Medulla oblongata (tissue), 1 donor: ENCODE measurements around the gene DPP9.
A peak's percentile ranks its signal among the peaks of the same experiment; 100 is the strongest.

Source experiments
- DNase-seq: peaks from one replicate; pipeline ENCODE4 v3.0.0-alpha.2; 2015; ENCODE audit errors: extremely low spot score

DPP9 gene

DNA sequence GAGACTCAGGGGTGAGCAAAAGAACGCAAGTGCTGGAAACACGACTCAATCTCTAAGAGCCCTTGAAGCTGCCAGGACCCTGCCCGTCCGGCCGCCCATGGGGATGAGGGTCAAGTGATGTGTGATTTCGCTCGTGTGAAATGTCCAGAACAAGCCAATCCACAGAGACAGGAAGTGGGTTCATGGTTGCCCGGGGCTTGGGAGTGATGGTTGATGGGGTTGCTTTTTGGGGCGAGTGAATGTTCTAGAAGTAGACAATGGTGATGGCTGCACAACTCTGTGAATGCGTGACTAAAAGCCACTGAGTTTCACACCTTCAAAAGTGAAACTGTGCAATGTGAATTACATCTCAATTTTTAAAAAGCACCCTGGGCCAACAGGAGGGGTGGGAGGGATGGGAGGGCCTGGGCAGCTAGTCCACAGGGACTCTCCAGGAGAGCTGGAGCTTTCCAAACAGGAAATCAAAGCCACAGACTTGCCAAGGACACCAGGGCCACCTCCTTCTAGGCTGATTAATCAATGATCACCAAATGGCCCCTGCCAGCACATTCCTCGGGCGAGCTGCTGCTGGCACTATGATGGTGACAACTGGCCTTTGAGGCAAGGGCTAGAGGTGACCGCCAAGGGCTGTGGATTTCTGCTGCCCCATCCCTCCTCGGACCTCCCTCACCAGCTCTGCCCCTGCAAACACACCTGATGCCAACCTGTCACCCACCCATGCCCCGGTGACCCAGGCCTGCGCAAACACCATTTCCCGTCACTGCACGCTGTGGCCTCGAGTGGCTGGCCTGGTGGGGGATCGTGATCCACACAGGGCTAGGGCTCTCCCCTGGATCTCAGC lies 14.0 kb downstream of the DPP9 start:
- DNase-seq: no peak

DNA sequence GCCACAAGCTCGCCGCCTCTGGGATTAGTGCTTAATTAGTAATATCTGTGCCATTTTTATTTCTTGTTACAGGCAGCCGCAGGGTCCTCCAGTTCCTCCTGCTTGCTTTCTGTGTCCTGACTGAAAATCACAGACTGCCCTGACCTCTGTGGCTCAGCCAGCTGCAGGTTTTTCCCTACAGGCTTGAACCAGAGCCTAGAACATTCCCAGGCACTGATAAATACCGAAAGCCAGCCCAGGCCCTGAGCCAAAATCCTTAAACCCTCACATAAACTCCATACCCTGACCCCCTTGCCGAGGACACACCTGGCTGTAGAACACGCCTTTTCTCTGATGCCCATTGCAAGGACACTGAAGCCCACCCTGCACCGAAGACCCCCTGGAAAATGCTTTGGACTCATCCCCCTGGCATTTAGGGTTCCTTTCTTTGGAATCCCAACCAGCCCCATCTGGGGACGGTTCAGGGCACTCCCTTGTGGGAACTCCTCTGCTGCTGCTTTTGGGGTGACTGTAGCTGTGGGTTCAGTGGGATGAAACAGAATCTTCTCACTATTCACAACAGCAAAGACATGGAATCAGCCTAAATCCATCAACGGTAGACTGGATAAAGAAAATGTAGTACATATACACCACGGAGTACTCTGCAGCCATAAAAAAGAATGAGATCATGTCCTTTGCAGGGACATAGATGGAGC lies 15.5 kb downstream of the DPP9 start:
- DNase-seq: no peak

DNA sequence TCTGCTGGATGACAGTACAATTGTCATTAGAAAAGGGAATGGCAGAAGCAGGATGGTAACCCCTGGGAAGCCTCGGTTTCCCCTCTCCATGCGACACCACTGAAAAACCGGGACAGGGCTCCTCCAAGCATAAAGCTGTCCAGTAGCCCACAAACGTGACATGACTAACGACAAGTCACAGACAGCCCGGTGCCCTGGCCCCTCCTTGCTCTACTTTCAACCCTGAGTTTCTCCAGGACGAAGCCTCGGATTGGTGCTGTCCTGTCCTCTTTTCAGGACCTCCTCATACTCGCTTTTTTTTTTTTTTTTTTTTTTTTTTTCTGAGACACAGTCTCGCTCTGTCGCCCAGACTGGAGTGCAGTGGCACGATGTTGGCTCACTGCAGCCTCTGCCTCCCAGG lies 16.3 kb downstream of the DPP9 start:
- no peak for DNase-seq

DNA sequence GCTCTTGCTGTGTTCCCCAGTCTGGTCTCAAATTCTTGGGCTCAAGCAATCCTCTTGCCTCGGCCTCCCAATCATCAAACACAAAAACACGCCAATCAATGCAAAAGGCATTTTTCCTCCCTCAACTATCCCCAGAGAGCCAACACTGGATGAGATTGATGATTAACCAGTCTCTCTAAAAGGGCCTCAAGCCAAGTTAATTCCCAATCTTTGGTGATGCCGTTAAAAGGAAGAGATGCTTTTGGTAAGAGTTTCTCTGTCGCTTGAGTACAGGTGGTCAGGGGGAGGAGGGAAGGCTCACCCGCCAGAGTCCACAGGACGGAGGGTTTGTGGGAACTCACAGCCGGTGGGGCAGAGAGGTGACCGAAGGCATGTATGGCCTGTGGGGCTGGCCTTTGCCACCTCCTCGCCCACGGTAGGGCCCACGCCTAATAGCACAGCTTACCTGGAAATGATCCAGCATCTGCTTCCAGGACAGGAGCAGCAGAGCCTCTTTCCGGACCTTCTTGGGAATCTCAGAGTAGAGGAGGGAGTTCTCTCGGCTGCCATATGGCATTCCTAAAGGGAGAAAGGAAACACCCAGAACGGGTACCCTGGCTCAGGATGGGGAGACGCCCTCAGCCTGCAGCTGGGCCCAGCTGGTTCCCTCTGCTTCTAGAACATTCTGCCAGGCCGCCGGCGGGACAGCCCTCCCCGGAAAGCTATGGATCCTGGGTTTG lies 18.1 kb downstream of the DPP9 start:
- DNase-seq: no peak

DNA sequence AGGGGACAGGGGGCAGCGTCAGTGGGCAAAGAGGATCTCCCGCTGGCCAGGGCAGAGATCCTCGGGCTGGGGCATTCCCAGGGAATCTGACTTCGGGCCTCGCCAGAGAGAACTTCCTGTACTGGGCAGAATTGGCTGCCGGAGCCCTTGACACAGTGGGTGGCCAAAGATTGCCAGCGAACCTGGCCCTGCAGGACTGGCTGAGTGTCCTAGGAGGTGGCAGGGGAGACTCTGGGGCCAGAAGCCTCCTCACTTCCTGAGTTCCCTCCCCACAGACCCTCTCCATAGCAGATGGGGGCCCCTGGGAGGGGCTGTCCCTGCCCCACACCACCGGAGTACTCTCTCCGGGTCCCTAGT lies 19.3 kb downstream of the DPP9 start:
- DNase-seq: no peak

DNA sequence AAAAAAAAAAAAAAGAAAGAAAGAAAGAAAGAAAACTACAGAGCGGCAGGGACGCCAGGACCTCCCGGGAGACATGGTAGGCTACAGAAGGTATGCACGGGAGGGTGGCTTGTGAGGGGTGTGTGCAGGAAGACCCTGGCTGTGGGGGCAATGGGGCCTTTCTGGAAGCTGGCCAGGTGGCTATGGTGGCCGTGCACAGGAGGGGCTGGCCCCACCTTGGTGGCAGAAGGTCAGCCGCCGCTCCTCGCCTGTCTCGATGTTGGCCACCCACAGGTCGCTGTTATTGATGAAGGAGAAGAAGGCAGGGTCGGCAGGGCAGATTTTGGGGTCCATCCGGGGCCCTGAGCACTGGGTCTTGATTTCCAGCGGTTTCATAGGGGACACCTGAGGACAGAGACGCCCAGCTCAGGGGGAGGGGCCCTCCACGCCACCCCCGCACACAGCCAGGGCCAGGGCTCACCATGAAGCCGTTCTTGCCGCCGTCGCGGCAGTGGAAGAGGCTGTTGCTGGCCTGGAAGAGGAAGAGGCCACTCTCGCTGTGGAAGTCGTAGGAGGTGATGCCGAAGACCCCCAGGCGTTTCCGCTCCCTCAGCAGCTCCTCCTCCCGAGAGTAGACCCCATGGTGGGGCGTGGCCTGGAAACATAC lies 19.8 kb downstream of the DPP9 start:
- DNase-seq: no peak

DNA sequence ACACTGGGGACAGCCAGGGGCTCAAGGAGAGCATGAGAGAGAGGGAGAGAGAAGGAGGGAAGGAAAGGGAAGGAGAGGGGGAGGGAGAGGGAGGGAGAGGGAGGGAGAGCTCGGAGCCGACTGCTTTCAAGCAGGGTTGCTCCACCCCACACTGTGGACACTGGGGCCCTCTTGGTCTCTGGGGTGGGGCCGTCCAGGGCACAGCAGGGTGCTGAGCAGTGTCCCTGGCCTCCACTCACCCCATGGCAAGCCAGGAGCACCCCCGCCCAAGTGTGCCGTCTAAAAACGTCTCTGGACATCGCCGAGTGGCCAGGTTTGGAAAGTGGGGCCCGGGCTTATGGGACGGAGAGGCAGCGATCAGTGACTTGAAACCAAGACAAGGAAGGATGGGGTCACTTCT lies 20.9 kb downstream of the DPP9 start:
- no peak for DNase-seq

DNA sequence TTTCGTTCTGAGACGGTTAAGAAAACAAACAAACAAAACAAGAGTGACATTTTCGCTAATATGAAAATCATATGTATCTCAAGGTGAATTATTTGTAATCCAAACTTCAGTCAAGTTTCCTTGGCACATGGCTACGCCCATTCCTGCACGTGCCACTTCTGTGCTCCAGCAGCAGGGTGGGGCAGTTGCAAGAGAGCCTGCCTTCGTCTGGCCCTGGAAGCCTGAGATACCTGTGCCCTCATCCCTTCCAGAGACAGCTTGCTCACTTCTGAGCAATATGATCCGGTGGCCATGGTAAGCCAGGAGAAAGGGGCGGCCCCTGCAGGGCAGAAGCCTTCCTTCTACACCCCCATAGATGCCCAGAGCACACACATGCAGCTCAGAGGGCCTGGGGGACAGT lies 22.1 kb downstream of the DPP9 start:
- no peak for DNase-seq

DNA sequence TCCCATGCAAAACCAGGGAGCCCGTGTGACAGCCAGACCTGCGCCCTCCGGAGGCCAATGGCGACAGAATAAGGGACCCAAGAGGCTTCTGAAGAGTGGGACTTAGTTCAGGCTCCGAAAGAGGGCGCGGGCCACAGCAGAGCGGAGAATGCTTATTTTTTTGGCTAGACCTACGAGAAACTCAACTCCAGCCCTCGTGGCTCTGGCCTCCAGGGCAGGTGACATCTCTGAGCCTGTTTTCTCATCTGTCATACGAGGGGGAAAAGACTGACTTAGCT lies 23.0 kb downstream of the DPP9 start:
- no peak for DNase-seq

DNA sequence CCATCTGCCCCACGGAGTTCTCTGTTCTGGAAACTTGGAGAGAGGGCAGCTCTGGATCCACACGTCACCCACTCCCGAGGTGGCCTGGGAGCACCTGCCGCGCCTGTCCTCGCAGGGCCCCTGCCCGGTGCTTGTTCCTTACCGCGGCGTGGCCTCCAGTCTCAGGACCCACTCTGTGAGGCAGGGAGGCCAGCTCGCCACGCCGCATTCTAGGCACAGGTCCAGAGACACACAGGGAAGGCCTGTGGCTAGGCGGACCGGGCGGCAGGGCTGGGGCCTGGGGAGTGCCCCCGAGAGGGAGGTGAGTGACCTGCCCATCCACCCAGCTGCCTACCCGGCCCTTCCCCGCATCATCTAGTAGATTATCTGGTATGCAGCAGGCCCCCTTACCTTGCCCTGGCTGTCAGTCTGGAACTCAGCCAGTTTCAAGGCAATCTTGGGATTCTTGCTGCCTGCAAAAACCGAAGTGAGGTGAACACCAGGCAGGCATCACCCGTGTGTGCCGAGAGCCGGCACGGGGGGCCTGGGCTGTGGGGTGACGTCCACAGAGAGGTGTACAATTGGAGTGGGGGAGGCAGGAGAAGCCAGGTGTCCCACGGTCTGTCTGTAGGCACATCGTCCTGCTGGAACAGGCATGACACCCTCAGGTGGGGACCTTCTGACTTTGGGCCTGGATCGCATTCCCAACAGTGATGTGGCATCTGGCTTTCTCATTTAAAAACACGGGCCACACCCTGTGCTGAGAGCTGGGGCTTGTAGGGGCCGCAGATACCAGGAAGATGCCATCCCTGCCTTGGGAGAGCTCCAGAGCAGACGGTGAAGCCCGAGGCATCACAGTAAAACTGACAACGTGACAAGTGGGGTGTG lies 23.6 kb downstream of the DPP9 start:
- no peak for DNase-seq

DNA sequence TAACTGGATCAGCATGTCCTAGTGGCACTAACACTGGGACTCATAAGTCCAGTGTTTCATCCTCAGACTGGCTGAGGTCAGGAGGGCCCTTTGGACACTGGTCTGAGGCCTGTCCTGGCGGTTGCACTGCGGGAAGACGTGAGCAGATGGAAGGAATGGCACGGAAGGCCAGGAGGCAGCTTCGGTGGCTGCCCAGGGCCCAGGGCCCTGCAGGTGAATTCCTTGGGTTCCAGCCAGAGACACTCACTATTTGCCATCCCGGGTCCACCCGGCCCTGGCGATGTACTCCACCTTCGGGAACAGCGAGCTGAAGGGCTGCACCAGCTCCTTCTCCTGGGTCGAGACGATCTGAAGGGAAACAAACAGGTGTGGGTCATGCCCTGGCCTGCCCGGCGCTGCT lies 26.3 kb downstream of the DPP9 start:
- no peak for DNase-seq

DNA sequence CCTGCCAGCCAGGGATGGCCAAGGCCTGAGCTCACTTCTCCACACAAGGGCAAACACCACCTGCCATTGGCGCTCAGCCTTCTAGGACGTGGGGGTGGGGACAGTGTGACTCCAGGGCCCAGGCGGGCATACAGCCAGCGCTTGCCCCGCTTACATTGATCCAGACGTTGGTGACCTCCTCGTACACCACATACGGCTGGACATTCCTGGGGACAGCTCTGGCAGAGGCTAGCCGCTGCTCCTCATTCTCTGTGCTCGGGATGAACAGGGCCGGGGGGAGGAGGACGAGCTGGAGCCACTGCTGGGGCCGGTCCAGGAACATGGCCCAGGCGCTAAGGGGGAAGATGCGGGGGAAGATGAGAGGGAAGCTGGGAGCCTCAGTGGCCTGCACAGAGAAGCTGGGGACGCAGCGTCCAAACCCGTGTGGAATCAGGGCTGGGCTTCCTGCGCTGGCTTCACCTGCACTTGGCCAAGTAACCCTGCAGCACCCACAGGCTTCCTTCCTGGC lies 28.4 kb downstream of the DPP9 start:
- DNase-seq: peak; percentile 60

DNA sequence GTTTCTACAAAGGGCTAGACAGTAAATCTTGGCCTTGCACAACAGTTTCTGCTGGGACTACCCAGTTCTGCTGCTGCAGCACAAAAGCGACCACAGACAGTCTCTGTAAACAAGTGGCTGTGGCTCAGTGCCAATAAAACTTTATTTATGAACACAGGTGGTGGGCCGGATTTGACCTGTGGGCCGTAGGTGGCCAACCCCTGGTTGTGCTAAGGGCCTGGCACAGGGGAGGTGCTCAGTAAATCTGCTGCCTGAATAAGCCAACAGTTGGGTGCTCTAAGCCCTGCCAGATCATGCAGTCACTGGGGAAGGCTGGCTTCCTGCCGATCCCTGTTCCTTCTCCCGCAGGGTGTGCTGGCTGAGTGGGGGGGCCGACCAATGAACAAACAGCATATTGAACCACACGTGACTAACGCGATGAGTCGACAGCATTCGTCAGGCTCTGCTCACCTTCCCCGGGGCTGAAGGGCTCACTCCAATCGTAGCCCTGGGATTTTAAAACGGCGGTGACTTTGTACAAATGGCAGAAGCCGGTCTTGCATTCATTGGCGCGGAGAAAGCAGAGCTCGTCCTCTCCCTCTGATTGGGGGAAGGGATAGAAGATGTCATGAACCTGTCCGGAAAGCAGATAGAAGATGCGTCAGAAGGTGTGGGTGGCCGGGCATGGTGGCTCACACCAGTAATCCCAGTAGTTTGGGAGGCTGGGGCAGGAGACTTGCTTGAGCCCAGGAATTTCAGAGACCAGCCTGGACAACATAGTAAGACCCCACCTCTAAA lies 29.2 kb downstream of the DPP9 start:
- peak; percentile 51 for DNase-seq

DNA sequence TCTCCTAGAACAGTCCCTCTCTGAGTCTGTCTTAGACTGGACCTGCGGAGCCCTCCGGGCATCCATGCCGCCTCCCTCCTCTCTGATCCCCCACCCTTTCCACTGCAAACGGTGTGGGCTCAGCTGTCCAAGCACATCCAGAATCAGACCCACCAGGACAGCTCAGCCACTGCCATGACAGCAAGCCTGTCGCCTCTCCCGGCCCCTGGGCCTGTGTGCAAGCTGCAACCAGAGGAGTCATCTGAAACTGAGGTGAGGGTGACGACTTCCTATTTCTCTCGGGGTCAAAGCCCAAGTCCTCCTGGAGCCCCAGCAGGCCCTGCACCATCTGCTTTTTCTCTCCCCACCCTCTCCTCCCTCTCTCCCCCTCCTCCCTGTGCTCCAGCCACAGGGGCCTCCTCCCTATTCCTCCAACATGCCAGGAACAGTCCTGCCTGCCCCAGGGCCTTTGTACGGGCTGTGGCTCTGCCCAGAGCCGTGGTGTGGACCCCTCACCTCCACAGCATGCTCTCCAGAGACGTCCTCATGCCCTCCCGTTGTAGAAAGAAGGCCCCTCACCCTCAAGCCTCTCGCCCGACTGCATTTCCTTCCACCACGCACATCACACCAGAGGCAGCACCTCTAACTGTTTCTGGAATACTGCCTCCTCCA lies 30.0 kb downstream of the DPP9 start:
- DNase-seq: no peak

DNA sequence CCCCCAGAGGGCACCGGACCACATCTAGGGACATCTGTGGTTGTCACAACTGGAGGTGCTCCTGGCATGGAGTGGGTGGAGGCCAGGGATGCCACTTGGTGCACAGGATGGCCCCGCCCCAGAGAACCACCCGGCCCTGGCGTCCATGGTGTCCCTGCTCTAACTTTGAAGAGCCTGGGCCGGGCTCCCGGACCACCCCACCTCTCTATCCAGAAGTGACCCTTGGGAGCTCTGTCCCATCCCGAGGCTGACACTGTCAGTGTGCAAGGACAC lies 30.6 kb downstream of the DPP9 start:
- DNase-seq: no peak

DNA sequence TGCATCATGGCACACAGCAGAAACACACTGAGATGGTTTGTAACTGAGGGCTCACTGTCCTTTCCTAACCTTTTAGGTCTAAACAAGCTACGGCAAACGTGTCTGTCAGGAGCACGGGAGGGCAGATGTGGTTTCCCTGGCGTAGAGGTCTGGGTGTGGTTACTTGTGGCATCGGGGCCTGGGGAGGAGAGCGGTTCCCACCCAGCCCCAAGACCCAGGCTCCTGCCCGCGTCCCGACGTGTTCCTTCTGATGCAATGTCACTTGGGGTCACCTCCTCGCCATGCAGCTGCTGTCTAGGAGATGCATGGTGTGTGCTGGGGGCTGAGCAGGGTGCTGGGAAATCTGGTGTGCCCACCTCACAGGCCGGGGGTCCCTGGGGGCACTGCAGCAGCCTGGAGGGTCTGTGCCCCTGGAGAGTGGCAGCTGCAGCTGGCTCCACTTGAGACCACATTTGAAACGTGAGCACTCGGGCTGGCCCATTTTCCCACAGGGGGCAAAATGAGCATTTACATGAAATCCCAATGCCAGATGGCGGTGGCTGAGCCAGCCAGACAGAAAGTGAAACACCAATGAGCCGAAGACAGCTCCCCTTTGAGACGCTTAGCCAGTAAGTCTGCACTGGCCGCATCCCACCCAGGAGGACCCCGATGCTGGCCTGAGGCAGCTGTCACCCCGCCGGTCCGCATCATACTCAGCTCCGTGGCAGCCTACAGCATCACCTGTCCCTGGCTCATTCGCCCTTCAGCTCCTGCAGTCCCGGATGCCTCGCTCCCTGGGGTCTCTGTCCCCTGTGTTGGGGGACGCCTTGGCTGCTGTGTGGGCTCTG lies 31.2 kb downstream of the DPP9 start:
- no peak for DNase-seq

DNA sequence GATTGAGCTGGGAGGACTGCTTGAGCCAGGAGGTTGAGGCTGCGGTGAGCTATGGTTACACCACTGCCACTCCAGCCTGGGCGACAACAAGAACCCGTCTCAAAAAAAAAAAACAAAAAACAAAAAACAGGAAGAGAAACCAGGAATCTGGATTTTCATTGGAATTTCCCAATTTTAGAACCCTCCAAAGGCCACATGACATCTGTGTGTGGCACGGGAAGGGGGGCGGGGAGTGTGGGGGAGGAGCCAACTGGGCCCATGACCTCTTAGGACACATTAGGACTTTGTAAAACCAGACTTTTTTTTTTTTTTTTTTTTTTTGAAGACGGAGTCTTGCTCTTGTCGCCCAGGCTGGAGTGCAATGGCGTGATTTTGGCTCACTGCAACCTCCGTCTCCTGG lies 32.3 kb downstream of the DPP9 start:
- no peak for DNase-seq

DNA sequence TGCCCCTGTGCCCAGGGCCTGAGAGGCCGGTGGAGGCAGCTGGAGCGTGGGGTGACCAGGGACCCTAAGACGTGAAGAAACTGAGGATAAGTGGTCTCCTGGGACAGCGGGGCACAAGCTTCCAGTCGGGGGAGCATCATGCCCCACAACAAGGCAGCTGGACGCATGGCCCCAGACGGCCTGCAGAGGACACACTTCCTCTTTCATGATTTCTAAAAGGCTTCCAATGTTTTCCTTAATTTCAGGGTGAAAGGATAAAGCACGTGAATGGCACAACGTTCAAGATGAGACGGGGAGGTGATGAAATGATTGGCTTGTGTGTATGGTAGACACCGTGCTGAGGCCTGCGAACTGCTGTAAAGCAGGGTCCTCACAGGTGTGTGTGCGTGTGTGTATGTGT lies 33.3 kb downstream of the DPP9 start:
- DNase-seq: no peak

DNA sequence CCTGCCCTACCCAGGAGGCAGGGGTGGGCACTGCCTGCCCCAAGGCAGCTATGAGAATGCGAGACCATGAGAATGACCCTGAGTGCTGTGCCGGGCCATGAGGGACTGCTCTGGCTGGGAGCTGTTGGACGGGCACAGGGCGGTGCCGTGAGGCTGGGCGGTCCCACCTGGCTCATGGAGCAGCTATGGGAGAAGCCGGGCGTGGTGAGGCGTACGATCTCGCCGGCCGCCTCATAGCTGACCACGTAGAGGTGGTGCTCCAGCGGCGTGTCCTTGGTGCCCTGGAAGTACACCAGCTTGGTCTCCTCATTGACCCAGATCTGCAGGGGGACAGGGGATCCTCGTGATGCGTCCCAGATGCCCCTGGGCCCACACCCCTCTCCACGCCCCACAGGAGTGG lies 34.2 kb downstream of the DPP9 start:
- DNase-seq: no peak

DNA sequence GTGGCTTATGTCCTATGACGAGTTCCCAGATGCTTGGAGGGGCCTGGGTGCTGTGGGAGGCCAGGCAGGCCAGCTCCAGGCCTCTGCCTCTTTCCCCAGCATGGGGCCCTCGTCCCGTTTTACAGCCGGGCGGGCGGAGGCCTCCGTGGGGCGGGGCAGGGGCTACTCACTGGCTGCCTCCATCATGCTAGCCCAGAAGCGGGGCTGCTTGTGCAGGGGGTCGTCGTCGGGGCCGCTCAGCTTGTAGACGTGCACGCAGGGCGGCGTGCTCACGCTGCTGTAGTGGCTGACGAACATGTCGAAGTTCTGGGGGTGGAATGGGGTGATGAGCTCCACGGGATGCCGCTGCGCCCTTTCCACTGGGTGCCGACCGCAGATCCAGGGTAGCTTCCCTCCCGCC lies 35.1 kb downstream of the DPP9 start:
- DNase-seq: no peak
